ENCODE measurements around the gene GNB1. TPM values are rescaled to one million over a fixed set of nuclear protein-coding genes. Genes with fewer than 3 reads are reported as not detected.

The GNB1 gene
- total and polyA plus RNA-seq, 9 of the 15 experiments (the other 6 are each of a cell fraction or from before 2014, with no cell fraction given): 34.3 to 388 (median 114) TPM

DNA sequence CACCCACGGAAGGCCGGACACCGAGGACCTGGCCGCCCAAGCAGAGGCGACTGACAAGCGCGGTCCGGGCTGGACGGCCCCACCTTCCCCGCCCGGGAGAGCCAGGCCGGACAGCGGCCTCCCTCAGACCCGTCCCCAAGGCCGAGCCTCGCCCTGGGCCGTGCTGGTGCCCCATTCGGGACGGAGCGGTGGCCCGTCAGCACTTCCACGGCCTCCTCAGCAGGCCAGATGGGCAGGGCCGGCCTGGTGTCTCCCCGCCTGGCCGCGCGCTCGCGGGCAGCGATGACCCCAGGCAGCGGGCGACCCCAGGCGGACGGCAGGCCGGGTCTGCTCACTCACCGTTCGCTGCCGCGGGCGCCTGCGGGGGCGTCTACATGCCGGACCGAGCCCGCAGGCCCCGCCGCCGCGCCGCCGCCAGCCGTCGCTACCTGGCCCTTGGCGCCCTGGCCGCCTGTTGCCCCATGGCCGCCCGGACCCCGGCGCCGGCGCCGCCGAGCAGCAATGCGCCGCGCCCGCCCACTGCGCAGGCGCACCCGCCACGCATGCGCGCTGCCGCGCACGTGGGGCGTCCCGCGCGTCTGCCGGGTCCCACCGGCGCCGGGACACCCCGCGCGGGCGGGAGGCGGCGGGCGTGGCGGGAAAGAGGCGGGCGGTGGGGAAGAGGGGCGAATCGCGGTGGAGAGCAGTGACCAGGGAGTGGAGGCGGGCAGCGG is 112.8 kb downstream of the GNB1 start, which contains the start of gene NADK (continued):
- TF ChIP-seq ATF7 (IDR thresholded peaks at IDR 0.05): 0 out of 2 replicates have a peak, but pooled peaks have one; percentile 9
- TF ChIP-seq BHLHE40 (IDR thresholded peaks at IDR 0.05; ENCODE audit: low read length): peak; percentile 32; the same call in 1 of the 2 replicates
- peak; percentile 76 for TF ChIP-seq CXXC5 (CRISPR knock-in tag; IDR thresholded peaks at IDR 0.05)
- TF ChIP-seq PHF20 (IDR thresholded peaks at IDR 0.05; ENCODE audit: partially characterized antibody): peak; percentile 41
- no peak for TF ChIP-seq CC2D1A (IDR thresholded peaks at IDR 0.05)
- TF ChIP-seq, protein P1, sequence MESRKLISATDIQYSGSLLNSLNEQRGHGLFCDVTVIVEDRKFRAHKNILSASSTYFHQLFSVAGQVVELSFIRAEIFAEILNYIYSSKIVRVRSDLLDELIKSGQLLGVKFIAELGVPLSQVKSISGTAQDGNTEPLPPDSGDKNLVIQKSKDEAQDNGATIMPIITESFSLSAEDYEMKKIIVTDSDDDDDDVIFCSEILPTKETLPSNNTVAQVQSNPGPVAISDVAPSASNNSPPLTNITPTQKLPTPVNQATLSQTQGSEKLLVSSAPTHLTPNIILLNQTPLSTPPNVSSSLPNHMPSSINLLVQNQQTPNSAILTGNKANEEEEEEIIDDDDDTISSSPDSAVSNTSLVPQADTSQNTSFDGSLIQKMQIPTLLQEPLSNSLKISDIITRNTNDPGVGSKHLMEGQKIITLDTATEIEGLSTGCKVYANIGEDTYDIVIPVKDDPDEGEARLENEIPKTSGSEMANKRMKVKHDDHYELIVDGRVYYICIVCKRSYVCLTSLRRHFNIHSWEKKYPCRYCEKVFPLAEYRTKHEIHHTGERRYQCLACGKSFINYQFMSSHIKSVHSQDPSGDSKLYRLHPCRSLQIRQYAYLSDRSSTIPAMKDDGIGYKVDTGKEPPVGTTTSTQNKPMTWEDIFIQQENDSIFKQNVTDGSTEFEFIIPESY (CRISPR knock-in tag; IDR thresholded peaks at IDR 0.05): no peak
- TF ChIP-seq, protein P2, sequence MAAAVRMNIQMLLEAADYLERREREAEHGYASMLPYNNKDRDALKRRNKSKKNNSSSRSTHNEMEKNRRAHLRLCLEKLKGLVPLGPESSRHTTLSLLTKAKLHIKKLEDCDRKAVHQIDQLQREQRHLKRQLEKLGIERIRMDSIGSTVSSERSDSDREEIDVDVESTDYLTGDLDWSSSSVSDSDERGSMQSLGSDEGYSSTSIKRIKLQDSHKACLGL (CRISPR knock-in tag; IDR thresholded peaks at IDR 0.05; ENCODE audit: borderline replicate concordance, poor library complexity, severe bottlenecking): peak; percentile 32
- no peak for TF ChIP-seq ZNF551 (CRISPR knock-in tag; IDR thresholded peaks at IDR 0.05)
- TF ChIP-seq SMAD3 (CRISPR knock-in tag; conservative IDR thresholded peaks at IDR 0.05): no peak
- TF ChIP-seq, protein P3, sequence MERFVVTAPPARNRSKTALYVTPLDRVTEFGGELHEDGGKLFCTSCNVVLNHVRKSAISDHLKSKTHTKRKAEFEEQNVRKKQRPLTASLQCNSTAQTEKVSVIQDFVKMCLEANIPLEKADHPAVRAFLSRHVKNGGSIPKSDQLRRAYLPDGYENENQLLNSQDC (CRISPR knock-in tag; IDR thresholded peaks at IDR 0.05): no peak
- no peak for TF ChIP-seq CBX3 (IDR thresholded peaks at IDR 0.05; ENCODE audit: borderline replicate concordance in 1 of 2, low read length in 2 of 2)
- TF ChIP-seq LCOR (CRISPR knock-in tag; IDR thresholded peaks at IDR 0.05): no peak
- TF ChIP-seq KLF13 (tag; IDR thresholded peaks at IDR 0.05; ENCODE audit: borderline replicate concordance, low read depth): peak; percentile 68; the same call in 1 of the 2 replicates
- peak; percentile 79 for TF ChIP-seq ZNF589 (CRISPR knock-in tag; IDR thresholded peaks at IDR 0.05; ENCODE audit: low read depth)
- TF ChIP-seq STAT5B (CRISPR knock-in tag; IDR thresholded peaks at IDR 0.05): no peak
- no peak for TF ChIP-seq POLR2H (tag; IDR thresholded peaks at IDR 0.05; ENCODE audit: low read depth)
- TF ChIP-seq KDM1A (IDR thresholded peaks at IDR 0.05): no peak
- TF ChIP-seq SMAD1 (IDR thresholded peaks at IDR 0.05; ENCODE audit: low read depth, low read length, partially characterized antibody): no peak
- TF ChIP-seq NR2C2 (CRISPR knock-in tag; IDR thresholded peaks at IDR 0.05): no peak
- TF ChIP-seq NR2C2 (tag; IDR thresholded peaks at IDR 0.05): peak; percentile 66
- TF ChIP-seq, protein P4, sequence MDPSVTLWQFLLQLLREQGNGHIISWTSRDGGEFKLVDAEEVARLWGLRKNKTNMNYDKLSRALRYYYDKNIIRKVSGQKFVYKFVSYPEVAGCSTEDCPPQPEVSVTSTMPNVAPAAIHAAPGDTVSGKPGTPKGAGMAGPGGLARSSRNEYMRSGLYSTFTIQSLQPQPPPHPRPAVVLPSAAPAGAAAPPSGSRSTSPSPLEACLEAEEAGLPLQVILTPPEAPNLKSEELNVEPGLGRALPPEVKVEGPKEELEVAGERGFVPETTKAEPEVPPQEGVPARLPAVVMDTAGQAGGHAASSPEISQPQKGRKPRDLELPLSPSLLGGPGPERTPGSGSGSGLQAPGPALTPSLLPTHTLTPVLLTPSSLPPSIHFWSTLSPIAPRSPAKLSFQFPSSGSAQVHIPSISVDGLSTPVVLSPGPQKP (CRISPR knock-in tag; IDR thresholded peaks at IDR 0.05): no peak
- peak; percentile 81 for TF ChIP-seq SMAD4 (CRISPR knock-in tag; conservative IDR thresholded peaks at IDR 0.05)
- TF ChIP-seq MEF2D (tag; conservative IDR thresholded peaks at IDR 0.05; ENCODE audit: low read depth): no peak
- no peak for TF ChIP-seq POLR3A (IDR thresholded peaks at IDR 0.05; ENCODE audit: borderline replicate concordance, extremely low read depth, insufficient read depth, insufficient read length)
- TF ChIP-seq BDP1 (IDR thresholded peaks at IDR 0.05; ENCODE audit: insufficient read depth, insufficient read length): no peak
- TF ChIP-seq MIER1 (IDR thresholded peaks at IDR 0.05; ENCODE audit: low read depth): no peak
